Stimulated activated effector memory CD8-positive, alpha-beta T cell treated with anti-CD3 and anti-CD28 coated beads, Interleukin-12 subunit alpha, Interleukin-12 subunit beta, amount 100 ng/mL, for 72 hours (primary cell): ENCODE data around the gene PGGHG.
A peak's percentile ranks its signal among the peaks of the same experiment; 100 is the strongest.
"Not testable (repeated sequence)": the region's sequence is repeated elsewhere in the genome, so short reads cannot be mapped to it uniquely, and the experiment has no call there.

Experiments
- ATAC-seq: fragments of 150-1000 bp; cut with Tn5 transposase; 2 replicates; pipeline ENCODE4 v1.10.0; 2021
- DNase-seq, 2 donors: peaks; one replicate each; pipeline ENCODE4 v3.0.0; 2021 to 2022; ENCODE audit warnings: low spot score in 2 of 2
- H3K27ac Mint-ChIP-seq: one replicate; pipeline ENCODE4 v1.8.0; 2022; ENCODE audit warnings: mild to moderate bottlenecking, mixed read lengths
- H3K36me3 Mint-ChIP-seq: one replicate; pipeline ENCODE4 v1.8.0; 2022; ENCODE audit warnings: mild to moderate bottlenecking, mixed read lengths
- H3K4me1 Mint-ChIP-seq: one replicate; pipeline ENCODE4 v1.8.0; 2022; ENCODE audit warnings: mixed read lengths
- H3K4me3 Mint-ChIP-seq: one replicate; pipeline ENCODE4 v1.8.0; 2022; ENCODE audit warnings: mild to moderate bottlenecking, mixed read lengths
- H3K9me3 Mint-ChIP-seq: one replicate; pipeline ENCODE4 v1.8.0; 2022; ENCODE audit warnings: mixed read lengths

Gene PGGHG

GRCh38 chr11:297051-297585 lies 8.2 kb downstream of the PGGHG start:
- DNase-seq (no peak), ATAC-seq (peak; percentile 17)
- H3K4me3 Mint-ChIP-seq: peak overlapping the region; percentile 39
- H3K27ac Mint-ChIP-seq: peak overlapping the region; percentile 85
- H3K36me3 Mint-ChIP-seq: peaks cover 11% of the 10 kb centered on the region
- H3K4me1 Mint-ChIP-seq: peaks cover 23% of the 10 kb centered on the region
- H3K9me3 Mint-ChIP-seq: no peaks in the 10 kb centered on the region

- Mint-ChIP-seq H3K27ac (peak overlapping the region; percentile 85), H3K4me3 (peak overlapping the region; percentile 39), H3K4me1 (peaks cover 25% of the 10 kb centered on the region), H3K9me3 (no peaks in the 10 kb centered on the region), H3K36me3 (peaks cover 11% of the 10 kb centered on the region)
- ATAC-seq (peak; percentile 68), DNase-seq (no peak)
Measured at GRCh38 chr11:297586-298405, 8.9 kb downstream of the PGGHG start.

GRCh38 chr11:298406-299065 lies 9.6 kb downstream of the PGGHG start:
- peaks cover 29% of the 10 kb centered on the region for H3K4me1 Mint-ChIP-seq
- ATAC-seq: no peak
- no peaks in the 10 kb centered on the region for H3K9me3 Mint-ChIP-seq
- peaks cover 11% of the 10 kb centered on the region for H3K36me3 Mint-ChIP-seq
- no peak overlapping the region for H3K27ac Mint-ChIP-seq
- no peak for DNase-seq
- H3K4me3 Mint-ChIP-seq: no peak overlapping the region

GRCh38 chr11:299081-299891 lies 10.4 kb downstream of the PGGHG start, which contains the start of gene IFITM5:
TSS of gene IFITM5 (minus strand) at chr11:299526. CDS start at chr11:299490, 36 bp downstream.
- Mint-ChIP-seq H3K27ac (no peak within 1 kb of the TSS), H3K4me1 (peaks cover 29% of the 10 kb centered on the region), H3K36me3 (peaks cover 6% of the 10 kb centered on the region), H3K4me3 (no peak within 1 kb of the TSS), H3K9me3 (no peaks in the 10 kb centered on the region)
- DNase-seq (no peak), ATAC-seq (no peak)

- peaks cover 32% of the 10 kb centered on the region for H3K4me1 Mint-ChIP-seq
- H3K9me3 Mint-ChIP-seq: no peaks in the 10 kb centered on the region
- no peak overlapping the region for H3K4me3 Mint-ChIP-seq
- H3K27ac Mint-ChIP-seq: no peak overlapping the region
- ATAC-seq: no peak
- no peak for DNase-seq
- peaks cover 6% of the 10 kb centered on the region for H3K36me3 Mint-ChIP-seq
Measured at GRCh38 chr11:299951-300735, 11.2 kb downstream of the PGGHG start.

GRCh38 chr11:303363-303762 lies 14.4 kb downstream of the PGGHG start:
- no peaks in the 10 kb centered on the region for H3K9me3 Mint-ChIP-seq
- H3K4me1 Mint-ChIP-seq: peaks cover 33% of the 10 kb centered on the region
- no peak for ATAC-seq
- peaks cover 14% of the 10 kb centered on the region for H3K36me3 Mint-ChIP-seq
- H3K4me3 Mint-ChIP-seq: no peak overlapping the region
- DNase-seq: no peak
- no peak overlapping the region for H3K27ac Mint-ChIP-seq

- Mint-ChIP-seq H3K9me3 (no peaks in the 10 kb centered on the region), H3K4me3 (no peak overlapping the region), H3K4me1 (peaks cover 39% of the 10 kb centered on the region), H3K27ac (no peak overlapping the region), H3K36me3 (peaks cover 21% of the 10 kb centered on the region)
- ATAC-seq (no peak), DNase-seq (no peak)
Measured at GRCh38 chr11:304061-304506, 15.2 kb downstream of the PGGHG start.

GRCh38 chr11:304915-305843 lies 16.3 kb downstream of the PGGHG start:
- Mint-ChIP-seq H3K36me3 (peaks cover 30% of the 10 kb centered on the region), H3K9me3 (no peaks in the 10 kb centered on the region), H3K27ac (no peak overlapping the region), H3K4me1 (peaks cover 46% of the 10 kb centered on the region), H3K4me3 (no peak overlapping the region)
- DNase-seq: no peak
- ATAC-seq: no peak

GRCh38 chr11:305844-306211 lies 16.9 kb downstream of the PGGHG start:
- no peaks in the 10 kb centered on the region for H3K9me3 Mint-ChIP-seq
- peaks cover 39% of the 10 kb centered on the region for H3K4me1 Mint-ChIP-seq
- ATAC-seq (no peak), DNase-seq (no peak)
- H3K4me3 Mint-ChIP-seq: peak overlapping the region; percentile 90
- H3K36me3 Mint-ChIP-seq: peaks cover 30% of the 10 kb centered on the region
- H3K27ac Mint-ChIP-seq: no peak overlapping the region

- DNase-seq (no peak), ATAC-seq (no peak)
- Mint-ChIP-seq H3K27ac (peak overlapping the region; percentile 29), H3K4me1 (peaks cover 40% of the 10 kb centered on the region), H3K36me3 (peaks cover 30% of the 10 kb centered on the region), H3K4me3 (peak overlapping the region; percentile 90), H3K9me3 (no peaks in the 10 kb centered on the region)
Measured at GRCh38 chr11:306645-307371, 17.9 kb downstream of the PGGHG start.

GRCh38 chr11:307766-308708 lies 19.1 kb downstream of the PGGHG start, which contains the start of gene IFITM2:
TSS of gene IFITM2 (plus strand) at chr11:307816. CDS start at chr11:308193, 377 bp downstream.
- DNase-seq, H3K9me3 Mint-ChIP-seq: not testable (repeated sequence)
- Mint-ChIP-seq H3K36me3 (peaks cover 30% of the 10 kb centered on the region), H3K4me1 (peaks cover 48% of the 10 kb centered on the region), H3K27ac (peak within 1 kb of the TSS; percentile 90), H3K4me3 (peak within 1 kb of the TSS; percentile 90)
- ATAC-seq: peak; percentile 62
